ENCODE measurements around the gene RAPGEFL1.
A peak's percentile ranks its signal among the peaks of the same experiment; 100 is the strongest.
"Not testable (repeated sequence)": the region's sequence is repeated elsewhere in the genome, so short reads cannot be mapped to it uniquely, and the experiment has no call there.

The RAPGEFL1 gene

GRCh38 chr17:40177275-40177874 is at the start of gene RAPGEFL1:
Gene RAPGEFL1 (plus strand): TSS chr17:40177470. CDS start chr17:40177862, 392 bp downstream.
- DNase-seq, result peak; percentile 78

GRCh38 chr17:40129498-40129897 is 47.8 kb upstream of the RAPGEFL1 start:
- no peak for DNase-seq

- no peak for DNase-seq
Measured at GRCh38 chr17:40130352-40131042, 46.8 kb upstream of the RAPGEFL1 start.

GRCh38 chr17:40134184-40134583 is 43.1 kb upstream of the RAPGEFL1 start:
- DNase-seq, result no peak

- no peak for DNase-seq
Measured at GRCh38 chr17:40135817-40136216, 41.5 kb upstream of the RAPGEFL1 start.

- DNase-seq, result no peak
Measured at GRCh38 chr17:40139566-40140058, 37.7 kb upstream of the RAPGEFL1 start.

- not testable (repeated sequence) for DNase-seq
Measured at GRCh38 chr17:40143166-40143565, 34.1 kb upstream of the RAPGEFL1 start.

- no peak for DNase-seq
Measured at GRCh38 chr17:40145476-40145875, 31.8 kb upstream of the RAPGEFL1 start.

- DNase-seq, result no peak
Measured at GRCh38 chr17:40148527-40148926, 28.7 kb upstream of the RAPGEFL1 start.

- no peak for DNase-seq
Measured at GRCh38 chr17:40150276-40150675, 27.0 kb upstream of the RAPGEFL1 start.

- no peak for DNase-seq
Measured at GRCh38 chr17:40151414-40151963, 25.8 kb upstream of the RAPGEFL1 start.

- DNase-seq, result no peak
Measured at GRCh38 chr17:40153603-40154236, 23.6 kb upstream of the RAPGEFL1 start.

- DNase-seq, result no peak
Measured at GRCh38 chr17:40157973-40158372, 19.3 kb upstream of the RAPGEFL1 start.

GRCh38 chr17:40158438-40159013 is 18.7 kb upstream of the RAPGEFL1 start:
- no peak for DNase-seq

GRCh38 chr17:40159456-40159855 is 17.8 kb upstream of the RAPGEFL1 start:
- no peak for DNase-seq

- DNase-seq, result no peak
Measured at GRCh38 chr17:40167685-40168261, 9.5 kb upstream of the RAPGEFL1 start.

- DNase-seq, result no peak
Measured at GRCh38 chr17:40168262-40168832, 8.9 kb upstream of the RAPGEFL1 start.

- DNase-seq, result no peak
Measured at GRCh38 chr17:40170325-40170724, 6.9 kb upstream of the RAPGEFL1 start.

GRCh38 chr17:40171750-40172149 is 5.5 kb upstream of the RAPGEFL1 start:
- DNase-seq, result no peak

- DNase-seq, result no peak
Measured at GRCh38 chr17:40173091-40173777, 4.0 kb upstream of the RAPGEFL1 start.

GRCh38 chr17:40173778-40174135 is 3.5 kb upstream of the RAPGEFL1 start:
- DNase-seq, result no peak

GRCh38 chr17:40174514-40174913 is 2.8 kb upstream of the RAPGEFL1 start:
- no peak for DNase-seq

Measured in activated effector memory CD4-positive, alpha-beta T cell treated with Interleukin-2 at 50 U/mL for 16 hours (primary cell).